Measurements from ENCODE around the gene SAPCD2. TPM values are rescaled to one million over a fixed set of nuclear protein-coding genes. Genes with fewer than 3 reads are reported as not detected.

Gene SAPCD2
- total and polyA plus RNA-seq, 2 of the 4 experiments (the other 2 are of a cell fraction): 3.4 to 4.9 TPM

DNA sequence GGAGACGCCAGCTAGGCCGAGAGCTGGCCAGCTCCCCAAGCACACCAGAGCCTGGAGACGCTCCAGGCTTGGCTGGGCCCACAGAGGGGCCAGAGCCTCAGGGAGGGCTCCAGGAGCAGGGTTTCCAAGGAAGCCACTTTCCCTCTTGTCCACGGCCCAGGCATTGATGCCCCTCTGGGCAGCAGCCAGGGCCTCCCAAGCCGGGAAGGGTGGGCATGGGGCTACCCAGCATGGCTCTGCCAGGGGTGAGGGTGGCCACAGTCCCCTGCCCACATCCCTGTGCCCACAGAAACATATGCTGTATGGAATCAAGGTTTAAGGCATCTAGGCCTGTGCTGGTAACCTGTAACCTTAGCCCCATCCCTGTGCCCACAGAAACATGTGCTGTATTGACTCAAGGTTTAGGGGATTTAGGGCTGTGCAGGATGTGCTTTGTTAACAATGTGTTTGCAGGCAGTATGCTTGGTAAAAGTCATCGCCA is 45.7 kb upstream of the SAPCD2 start:
- no peak overlapping the region for H2AK5ac ChIP-seq (ENCODE audit: low read depth, low read length)
- no peaks in the 10 kb centered on the region for H3K27me3 ChIP-seq (ENCODE audit: control insufficient read depth, insufficient read depth, low read length)
- intact Hi-C loops (cut with micrococcal nuclease) (no loop called here), in situ Hi-C loops (cut with MboI; ENCODE audit: low sequenced_read_pairs) (no loop called here), dilution Hi-C loops (cut with HindIII; ENCODE audit: low sequenced_read_pairs, unreplicated experiment) (no loop called here)
- H2BK120ac ChIP-seq (ENCODE audit: low read depth, low read length): no peak overlapping the region
- peaks cover 6% of the 10 kb centered on the region for H3K4me1 ChIP-seq (ENCODE audit: control insufficient read depth, insufficient read depth, low read length)
- no peak overlapping the region for H3K4me3 ChIP-seq (ENCODE audit: insufficient read depth, low read depth, low read length)
- no peak overlapping the region for H2BK5ac ChIP-seq (ENCODE audit: low read depth, low read length, poor library complexity, severe bottlenecking)
- H3K4me2 ChIP-seq (ENCODE audit: low read depth, low read length): no peak overlapping the region
- no peaks in the 10 kb centered on the region for H3K9me1 ChIP-seq (ENCODE audit: insufficient read depth, low read length)
- H2AFZ ChIP-seq (replicated peaks; ENCODE audit: low read length, poor library complexity): peak overlapping the region; percentile 32
- H3K14ac ChIP-seq (replicated peaks; ENCODE audit: low read depth, low read length): no peak overlapping the region; the same call in 1 of the 2 replicates
- no peaks in the 10 kb centered on the region for H4K20me1 ChIP-seq (ENCODE audit: insufficient read depth, low read length)
- H2BK20ac ChIP-seq (ENCODE audit: low read depth, low read length): no peak overlapping the region
- H3K18ac ChIP-seq (ENCODE audit: low read depth, low read length): no peak overlapping the region
- H3K27ac ChIP-seq (ENCODE audit: insufficient read depth, low read length): no peak overlapping the region
- no peak overlapping the region for H2BK15ac ChIP-seq (ENCODE audit: low read depth, low read length)
- 76% methylated on average over 2 of the region's 6 CpGs; no CpG with 5 or more reads in 1 of the 2 experiments for WGBS, 2 experiments (ENCODE audit: extremely low coverage in 2 of 2, insufficient read length in 1 of 2)
- no peak overlapping the region for H4K91ac ChIP-seq (ENCODE audit: insufficient read depth, low read depth, low read length)
- ChIA-PET CTCF (no interaction called here), POLR2A (ENCODE audit: unreplicated experiment) (interaction anchor here (0.5 kb wide), 1 partner anchor 114 kb away, joined by 12 read pairs; no protein-coding TSS in a partner anchor)
- no peak overlapping the region for H3K9ac ChIP-seq (ENCODE audit: low read depth, low read length)
- ATAC-seq (ENCODE audit: low read depth) (no peak), DNase-seq (no peak)
- H3K9me3 ChIP-seq (ENCODE audit: control insufficient read depth, insufficient read depth, low read length): no peaks in the 10 kb centered on the region
- H3K79me1 ChIP-seq (ENCODE audit: low read depth in 1 of 2, low read length in 2 of 2): 0 out of 4 replicates have a peak, but pooled peaks cover 0 to 3% of the 10 kb centered on the region in 2 experiments
- H3K36me3 ChIP-seq (ENCODE audit: control insufficient read depth, insufficient read depth, low read length): peaks cover 11% of the 10 kb centered on the region
- no peak overlapping the region for H3K56ac ChIP-seq (ENCODE audit: extremely low read depth, insufficient read depth, low read length)
- H3K4ac ChIP-seq (ENCODE audit: low read depth, low read length): no peak overlapping the region
- no peak overlapping the region for H3K23ac ChIP-seq (ENCODE audit: low read depth, low read length)
- BruUV-seq (replicated peaks): no TSS peak
- TF ChIP-seq RAD21 (IDR thresholded peaks at IDR 0.05; ENCODE audit: low read length) (no peak), POLR2A (IDR thresholded peaks at IDR 0.05; ENCODE audit: low read depth, low read length) (no peak), MAFK (IDR thresholded peaks at IDR 0.05; ENCODE audit: low read depth, low read length) (no peak), CEBPB (IDR thresholded peaks at IDR 0.05; ENCODE audit: low read depth, low read length) (no peak), BHLHE40 (IDR thresholded peaks at IDR 0.05; ENCODE audit: low read depth, low read length) (no peak), NFE2L2 (IDR thresholded peaks at IDR 0.05; ENCODE audit: low read depth, low read length) (no peak)
- TF ChIP-seq, protein P1, sequence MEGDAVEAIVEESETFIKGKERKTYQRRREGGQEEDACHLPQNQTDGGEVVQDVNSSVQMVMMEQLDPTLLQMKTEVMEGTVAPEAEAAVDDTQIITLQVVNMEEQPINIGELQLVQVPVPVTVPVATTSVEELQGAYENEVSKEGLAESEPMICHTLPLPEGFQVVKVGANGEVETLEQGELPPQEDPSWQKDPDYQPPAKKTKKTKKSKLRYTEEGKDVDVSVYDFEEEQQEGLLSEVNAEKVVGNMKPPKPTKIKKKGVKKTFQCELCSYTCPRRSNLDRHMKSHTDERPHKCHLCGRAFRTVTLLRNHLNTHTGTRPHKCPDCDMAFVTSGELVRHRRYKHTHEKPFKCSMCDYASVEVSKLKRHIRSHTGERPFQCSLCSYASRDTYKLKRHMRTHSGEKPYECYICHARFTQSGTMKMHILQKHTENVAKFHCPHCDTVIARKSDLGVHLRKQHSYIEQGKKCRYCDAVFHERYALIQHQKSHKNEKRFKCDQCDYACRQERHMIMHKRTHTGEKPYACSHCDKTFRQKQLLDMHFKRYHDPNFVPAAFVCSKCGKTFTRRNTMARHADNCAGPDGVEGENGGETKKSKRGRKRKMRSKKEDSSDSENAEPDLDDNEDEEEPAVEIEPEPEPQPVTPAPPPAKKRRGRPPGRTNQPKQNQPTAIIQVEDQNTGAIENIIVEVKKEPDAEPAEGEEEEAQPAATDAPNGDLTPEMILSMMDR (conservative IDR thresholded peaks at IDR 0.05; ENCODE audit: low read depth, low read length): no peak
- TF ChIP-seq, protein P2, sequence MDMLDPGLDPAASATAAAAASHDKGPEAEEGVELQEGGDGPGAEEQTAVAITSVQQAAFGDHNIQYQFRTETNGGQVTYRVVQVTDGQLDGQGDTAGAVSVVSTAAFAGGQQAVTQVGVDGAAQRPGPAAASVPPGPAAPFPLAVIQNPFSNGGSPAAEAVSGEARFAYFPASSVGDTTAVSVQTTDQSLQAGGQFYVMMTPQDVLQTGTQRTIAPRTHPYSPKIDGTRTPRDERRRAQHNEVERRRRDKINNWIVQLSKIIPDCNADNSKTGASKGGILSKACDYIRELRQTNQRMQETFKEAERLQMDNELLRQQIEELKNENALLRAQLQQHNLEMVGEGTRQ (IDR thresholded peaks at IDR 0.05; ENCODE audit: low read depth, low read length): no peak
- no peak overlapping the region for H4K8ac ChIP-seq (ENCODE audit: low read depth in 2 of 2, low read length in 2 of 2)
- H2AK9ac ChIP-seq (replicated peaks; ENCODE audit: low read depth, low read length, poor library complexity): no peak overlapping the region
- no peak overlapping the region for H4K5ac ChIP-seq (ENCODE audit: low read depth, low read length)
